CD14-positive monocyte (primary cell): ENCODE data around the gene CTBP2. TPM values are rescaled to one million over a fixed set of nuclear protein-coding genes. Genes with fewer than 3 reads are reported as not detected.

Source experiments
- DNase-seq, 3 donors: peaks; one replicate each; pipeline ENCODE4 v3.0.0-alpha.2; 2011 to 2022
- H2AFZ ChIP-seq: 2 replicates; pipeline ENCODE4 v1.6.0; 2012; ENCODE audit warnings: mild to moderate bottlenecking, low read depth, low read length, inconsistent platforms; ENCODE audit not compliant: insufficient read depth, poor library complexity, severe bottlenecking
- H3K27ac ChIP-seq, 2 donors: 1 replicate in 1 of 2; 2 replicates in 1 of 2; pipeline ENCODE4 v1.5.1; 2012 to 2013; ENCODE audit warnings: low read length in 2 of 2, control low read depth in 1 of 2, inconsistent platforms in 1 of 2, low read depth in 1 of 2, mild to moderate bottlenecking in 1 of 2
- H3K27me3 ChIP-seq, 2 donors: one replicate each; pipeline versions ENCODE4 v1.6.0 to v1.6.1; 2011 to 2013; ENCODE audit warnings: low read length in 2 of 2; ENCODE audit not compliant: control insufficient read depth in 2 of 2, insufficient read depth in 2 of 2
- H3K36me3 ChIP-seq, 2 donors: replicated peaks in 1 of 2; 1 replicate in 1 of 2; 2 replicates in 1 of 2; pipeline versions ENCODE4 v1.5.1 to v1.6.1; 2012 to 2013; ENCODE audit warnings: low read length in 2 of 2, control low read depth in 1 of 2, inconsistent platforms in 1 of 2, mild to moderate bottlenecking in 1 of 2; ENCODE audit not compliant: insufficient read depth in 2 of 2, control insufficient read depth in 1 of 2
- H3K4me1 ChIP-seq, 2 donors: 1 replicate in 1 of 2; 2 replicates in 1 of 2; pipeline versions ENCODE4 v1.5.1 to v1.6.1; 2012 to 2013; ENCODE audit warnings: low read length in 2 of 2, control low read depth in 1 of 2, inconsistent platforms in 1 of 2, mild to moderate bottlenecking in 1 of 2, moderate library complexity in 1 of 2; ENCODE audit not compliant: insufficient read depth in 2 of 2, control insufficient read depth in 1 of 2
- H3K4me2 ChIP-seq: replicated peaks from 2 replicates; pipeline ENCODE3; 2012; ENCODE audit warnings: low read length, moderate library complexity, mild to moderate bottlenecking; ENCODE audit not compliant: poor library complexity, severe bottlenecking; ENCODE audit errors: extremely low read depth
- H3K4me3 ChIP-seq, 3 experiments: fragments of 200-600 bp in 1 of 3; sonication (generic) in 1 of 3; replicated peaks in 1 of 3; 1 replicate in 2 of 3; 2 replicates in 1 of 3; pipeline ENCODE4 v1.5.1; 2011 to 2013; ENCODE audit warnings: low read length in 3 of 3, mild to moderate bottlenecking in 3 of 3, control low read depth in 2 of 3, low read depth in 2 of 3, inconsistent platforms in 1 of 3, moderate library complexity in 1 of 3
- H3K79me2 ChIP-seq: 2 replicates; pipeline ENCODE4 v1.6.0; 2012; ENCODE audit warnings: mild to moderate bottlenecking, control low read depth, inconsistent platforms, low read length, moderate library complexity; ENCODE audit not compliant: insufficient read depth
- H3K9ac ChIP-seq: 2 replicates; pipeline ENCODE4 v1.6.0; 2017; ENCODE audit warnings: low read length, mild to moderate bottlenecking; ENCODE audit not compliant: insufficient read depth, poor library complexity, severe bottlenecking
- H3K9me3 ChIP-seq, 2 donors: replicated peaks in 1 of 2; 1 replicate in 1 of 2; 2 replicates in 1 of 2; pipeline versions ENCODE4 v1.5.1 to v1.6.1; 2012 to 2013; ENCODE audit warnings: low read length in 2 of 2, control low read depth in 1 of 2; ENCODE audit not compliant: control insufficient read depth in 1 of 2, insufficient read depth in 1 of 2
- H4K20me1 ChIP-seq: 2 replicates; pipeline ENCODE4 v1.6.0; 2012; ENCODE audit warnings: mild to moderate bottlenecking, low read length, control low read depth, moderate library complexity; ENCODE audit not compliant: insufficient read depth
- H3K27ac Mint-ChIP-seq, 7 donors: one replicate each; pipeline ENCODE4 v1.8.0; 2020; ENCODE audit warnings: mild to moderate bottlenecking in 7 of 7, mixed read lengths in 7 of 7, moderate library complexity in 6 of 7, inconsistent platforms in 2 of 7
- H3K27me3 Mint-ChIP-seq, 3 donors: one replicate each; pipeline ENCODE4 v1.8.0; 2021 to 2022; ENCODE audit warnings: low read depth in 3 of 3, mild to moderate bottlenecking in 3 of 3, mixed read lengths in 3 of 3, moderate library complexity in 3 of 3, inconsistent platforms in 1 of 3
- H3K36me3 Mint-ChIP-seq, 2 donors: one replicate each; pipeline ENCODE4 v1.8.0; 2020; ENCODE audit warnings: mixed read lengths in 2 of 2, inconsistent platforms in 1 of 2, mild to moderate bottlenecking in 1 of 2
- H3K4me1 Mint-ChIP-seq: one replicate; pipeline ENCODE4 v1.8.0; 2020; ENCODE audit warnings: mild to moderate bottlenecking, mixed read lengths
- H3K4me3 Mint-ChIP-seq, 2 donors: one replicate each; pipeline ENCODE4 v1.8.0; 2020; ENCODE audit warnings: mild to moderate bottlenecking in 2 of 2, mixed read lengths in 2 of 2, moderate library complexity in 1 of 2
- H3K9me3 Mint-ChIP-seq, 7 donors: one replicate each; pipeline ENCODE4 v1.8.0; 2020 to 2022; ENCODE audit warnings: mixed read lengths in 7 of 7, mild to moderate bottlenecking in 6 of 7, moderate library complexity in 6 of 7, inconsistent platforms in 2 of 7
- WGBS: methylation state at CpG from one replicate; pipeline ENCODE4 v1.1.5; 2013; ENCODE audit warnings: missing lambda C conversion rate; ENCODE audit not compliant: insufficient coverage; 5-methylcytosine and 5-hydroxymethylcytosine counted together
- intact Hi-C, 2 donors: fragments of 100-400 bp; cut with micrococcal nuclease; formaldehyde crosslinking; loops; one replicate each; pipeline versions ENCODE4 v1.15.0 to v1.15.1; 2023
- polyA plus RNA-seq, 3 donors: library from polyadenylated mRNA; depleted of rRNA in 1 of 3; unstranded in 2 of 3; stranded (reverse) in 1 of 3; fragments of 300-500 nt in 2 of 3; fragments of >200 nt in 1 of 3; fragmentation: Illumina TruSeq in 2 of 3; gene quantifications; 1 replicate in 2 of 3; 2 replicates in 1 of 3; pipeline ENCODE4 v1.2.3, GENCODE V29; 2012 to 2021
- TF ChIP-seq, protein P1 (sequence below): fragments of 200-600 bp; IDR thresholded peaks from one replicate; pipeline ENCODE4 v1.8.0; 2022; ENCODE audit warnings: antibody characterized with exemption, mild to moderate bottlenecking

The CTBP2 gene
- polyA plus RNA-seq, 3 donors: 40.9 to 87.1 (median 41.1) TPM

DNA sequence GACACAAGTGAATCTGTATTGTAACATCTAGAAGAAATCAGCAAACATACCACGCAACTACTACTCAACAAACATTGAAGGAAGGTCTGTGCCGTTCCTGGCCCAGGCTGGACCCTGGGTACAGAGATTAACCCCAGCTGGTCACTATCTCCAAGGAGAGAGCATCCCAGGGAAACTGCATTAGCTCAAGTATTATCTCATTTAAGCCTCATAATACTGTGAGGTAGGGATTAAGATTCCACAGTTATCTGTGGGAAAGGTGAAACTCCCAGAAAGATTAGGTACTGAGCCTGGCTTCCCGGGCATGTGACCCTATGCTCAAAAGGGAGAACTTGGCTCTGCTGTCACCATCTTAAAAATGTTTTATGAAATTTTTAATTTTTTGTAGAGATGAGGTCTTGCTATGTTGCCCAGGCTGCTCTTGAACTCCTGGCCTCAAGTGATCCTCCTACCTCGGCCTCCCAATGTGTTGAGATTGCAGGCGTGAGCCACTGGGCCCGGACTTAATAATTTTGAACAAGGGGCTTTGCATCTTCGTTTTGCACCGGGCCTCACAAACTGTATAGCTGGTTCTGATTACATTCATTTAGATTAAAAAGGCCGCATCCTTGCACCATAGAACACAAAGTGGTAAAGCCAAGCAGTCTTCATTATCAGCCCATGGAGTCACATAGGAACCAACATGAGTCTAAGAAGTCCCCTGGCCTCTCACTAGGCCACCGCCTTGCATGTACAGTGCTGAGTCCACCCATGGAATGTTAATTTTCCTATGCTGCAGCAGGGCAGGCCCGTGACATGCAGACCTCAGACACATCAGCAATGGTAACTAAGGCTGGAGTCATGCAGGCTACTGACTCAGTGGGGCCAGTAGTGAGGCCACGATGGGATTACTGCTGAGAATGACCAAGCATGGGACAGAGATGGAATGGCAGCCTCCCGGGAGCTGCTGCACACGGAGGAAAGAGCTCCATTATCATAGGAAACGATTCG lies 5.5 kb upstream of the CTBP2 start:
- no peak overlapping the region for H2AFZ ChIP-seq
- H3K36me3 ChIP-seq: no peaks in the 10 kb centered on the region
- H4K20me1 ChIP-seq: no peaks in the 10 kb centered on the region
- no peak overlapping the region for H3K27ac Mint-ChIP-seq
- DNase-seq: no peak
- H3K4me1 Mint-ChIP-seq: peaks cover 6% of the 10 kb centered on the region
- H3K9me3 Mint-ChIP-seq: peaks cover 0 to 3% (median 0%) of the 10 kb centered on the region in 7 donors
- no peak overlapping the region for H3K4me3 Mint-ChIP-seq
- no peak overlapping the region for H3K4me3 ChIP-seq
- no peaks in the 10 kb centered on the region for H3K9me3 ChIP-seq
- H3K36me3 Mint-ChIP-seq: no peaks in the 10 kb centered on the region
- H3K27me3 Mint-ChIP-seq: peaks cover 10 to 27% (median 21%) of the 10 kb centered on the region in 3 donors
- no peaks in the 10 kb centered on the region for H3K79me2 ChIP-seq
- no peak overlapping the region for H3K27ac ChIP-seq
- WGBS: 97% methylated on average over 11 of the region's 16 CpGs
- peaks cover 0 to 8% of the 10 kb centered on the region in 2 donors for H3K27me3 ChIP-seq
- no peak overlapping the region for H3K9ac ChIP-seq
- TF ChIP-seq, protein P1, sequence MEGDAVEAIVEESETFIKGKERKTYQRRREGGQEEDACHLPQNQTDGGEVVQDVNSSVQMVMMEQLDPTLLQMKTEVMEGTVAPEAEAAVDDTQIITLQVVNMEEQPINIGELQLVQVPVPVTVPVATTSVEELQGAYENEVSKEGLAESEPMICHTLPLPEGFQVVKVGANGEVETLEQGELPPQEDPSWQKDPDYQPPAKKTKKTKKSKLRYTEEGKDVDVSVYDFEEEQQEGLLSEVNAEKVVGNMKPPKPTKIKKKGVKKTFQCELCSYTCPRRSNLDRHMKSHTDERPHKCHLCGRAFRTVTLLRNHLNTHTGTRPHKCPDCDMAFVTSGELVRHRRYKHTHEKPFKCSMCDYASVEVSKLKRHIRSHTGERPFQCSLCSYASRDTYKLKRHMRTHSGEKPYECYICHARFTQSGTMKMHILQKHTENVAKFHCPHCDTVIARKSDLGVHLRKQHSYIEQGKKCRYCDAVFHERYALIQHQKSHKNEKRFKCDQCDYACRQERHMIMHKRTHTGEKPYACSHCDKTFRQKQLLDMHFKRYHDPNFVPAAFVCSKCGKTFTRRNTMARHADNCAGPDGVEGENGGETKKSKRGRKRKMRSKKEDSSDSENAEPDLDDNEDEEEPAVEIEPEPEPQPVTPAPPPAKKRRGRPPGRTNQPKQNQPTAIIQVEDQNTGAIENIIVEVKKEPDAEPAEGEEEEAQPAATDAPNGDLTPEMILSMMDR: no peak
- H3K4me1 ChIP-seq: peaks cover 9 to 13% of the 10 kb centered on the region in 2 donors
- intact Hi-C loops: loop anchor here (10.0 kb wide), 2 partner anchors 179 to 549 kb away; partner anchors contain the start of gene EDRF1 (in 1 of the 2)
- H3K4me2 ChIP-seq: no peak overlapping the region

DNA sequence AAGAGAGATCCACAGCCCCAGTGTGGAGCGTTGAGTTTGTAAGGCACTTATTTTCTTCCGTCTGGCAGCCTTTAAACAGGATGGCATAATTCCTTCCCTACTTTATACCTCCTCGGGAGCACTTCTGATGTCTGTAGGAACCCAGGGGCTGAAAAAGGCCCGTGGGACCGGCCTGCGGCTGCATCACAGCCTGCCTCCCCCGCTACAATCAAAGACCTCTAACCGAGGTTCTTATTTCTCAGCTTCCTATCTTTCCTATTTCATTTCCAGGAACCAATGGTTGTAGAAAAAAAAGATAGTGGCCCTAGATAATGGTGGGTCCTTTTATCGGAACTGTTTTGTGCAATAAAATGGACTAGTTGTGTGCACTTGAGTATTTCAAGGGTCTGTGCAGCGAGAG lies 4.1 kb upstream of the CTBP2 start:
- Histone ChIP-seq H2AFZ (no peak overlapping the region), H3K27me3 (peaks cover 0 to 8% of the 10 kb centered on the region in 2 donors), H3K4me2 (no peak overlapping the region), H3K4me1 (peaks cover 9 to 13% of the 10 kb centered on the region in 2 donors), H3K9me3 (no peaks in the 10 kb centered on the region), H3K27ac (no peak overlapping the region), H3K9ac (no peak overlapping the region), H3K36me3 (no peaks in the 10 kb centered on the region), H3K79me2 (peaks cover 7% of the 10 kb centered on the region), H4K20me1 (no peaks in the 10 kb centered on the region), H3K4me3 (no peak overlapping the region)
- intact Hi-C loops: loop anchor here (5.0 to 10.0 kb wide), 3 partner anchors 178 to 550 kb away; partner anchors contain the start of gene EDRF1 (in 1 of the 2)
- DNase-seq: no peak
- TF ChIP-seq, protein P1: no peak
- no CpG with 5 or more reads among the region's 10 CpGs for WGBS
- H3K4me3 Mint-ChIP-seq: no peak overlapping the region
- H3K27me3 Mint-ChIP-seq: peaks cover 10 to 20% (median 18%) of the 10 kb centered on the region in 3 donors
- peaks cover 0 to 3% (median 0%) of the 10 kb centered on the region in 7 donors for H3K9me3 Mint-ChIP-seq
- no peaks in the 10 kb centered on the region for H3K36me3 Mint-ChIP-seq
- no peak overlapping the region for H3K27ac Mint-ChIP-seq
- peaks cover 6% of the 10 kb centered on the region for H3K4me1 Mint-ChIP-seq
